Activated naive CD8-positive, alpha-beta T cell treated with anti-CD3 and anti-CD28 coated beads for 36 hours (primary cell): ENCODE measurements around the gene BNIP2. TPM values are rescaled to one million over a fixed set of nuclear protein-coding genes. Genes with fewer than 3 reads are reported as not detected.
A peak's percentile ranks its signal among the peaks of the same experiment; 100 is the strongest.

ENCODE experiments used
- DNase-seq: peaks from one replicate; pipeline ENCODE4 v3.0.0; 2021
- H3K27ac Mint-ChIP-seq: one replicate; pipeline ENCODE4 v1.8.0; 2022; ENCODE audit warnings: mild to moderate bottlenecking, moderate library complexity, mixed read lengths
- H3K27me3 Mint-ChIP-seq: one replicate; pipeline ENCODE4 v1.8.0; 2022; ENCODE audit warnings: mild to moderate bottlenecking, mixed read lengths
- H3K36me3 Mint-ChIP-seq: one replicate; pipeline ENCODE4 v1.8.0; 2021; ENCODE audit warnings: mild to moderate bottlenecking, mixed read lengths
- H3K4me1 Mint-ChIP-seq: one replicate; pipeline ENCODE4 v1.8.0; 2021; ENCODE audit warnings: mixed read lengths
- H3K4me3 Mint-ChIP-seq: one replicate; pipeline ENCODE4 v1.8.0; 2022; ENCODE audit warnings: mild to moderate bottlenecking, moderate library complexity, mixed read lengths
- H3K9me3 Mint-ChIP-seq: one replicate; pipeline ENCODE4 v1.8.0; 2022; ENCODE audit warnings: mixed read lengths
- total RNA-seq, 2 experiments: library from RNA; stranded (reverse); gene quantifications; one replicate each; pipeline ENCODE4 v1.2.3, GENCODE V29; 2021

BNIP2 gene
- total RNA-seq, 2 experiments from 2014 or later: 68.4 to 76.4 TPM

- Mint-ChIP-seq H3K36me3 (no peaks in the 10 kb centered on the region), H3K4me3 (no peak overlapping the region), H3K9me3 (no peaks in the 10 kb centered on the region), H3K4me1 (no peaks in the 10 kb centered on the region), H3K27ac (no peak overlapping the region), H3K27me3 (peaks cover 9% of the 10 kb centered on the region)
- peak; percentile 45 for DNase-seq
Measured at GRCh38 chr15:59622289-59622688, 66.8 kb downstream of the BNIP2 start.

- H3K36me3 Mint-ChIP-seq: no peaks in the 10 kb centered on the region
Measured at GRCh38 chr15:59618406-59618805, 70.7 kb downstream of the BNIP2 start.

GRCh38 chr15:59616379-59616778 is 72.7 kb downstream of the BNIP2 start:
- peaks cover 16% of the 10 kb centered on the region for H3K27me3 Mint-ChIP-seq
- no peak for DNase-seq
- no peaks in the 10 kb centered on the region for H3K9me3 Mint-ChIP-seq
- no peak overlapping the region for H3K27ac Mint-ChIP-seq
- H3K4me1 Mint-ChIP-seq: peaks cover 3% of the 10 kb centered on the region
- H3K4me3 Mint-ChIP-seq: no peak overlapping the region
- H3K36me3 Mint-ChIP-seq: no peaks in the 10 kb centered on the region

More at GRCh38 chr15:59618406-59618805, 70.7 kb downstream of the BNIP2 start:
- H3K27me3 Mint-ChIP-seq: peaks cover 15% of the 10 kb centered on the region
- H3K4me3 Mint-ChIP-seq: no peak overlapping the region
- no peak for DNase-seq
- no peaks in the 10 kb centered on the region for H3K9me3 Mint-ChIP-seq
- H3K4me1 Mint-ChIP-seq: peaks cover 3% of the 10 kb centered on the region
- no peak overlapping the region for H3K27ac Mint-ChIP-seq

DNA sequence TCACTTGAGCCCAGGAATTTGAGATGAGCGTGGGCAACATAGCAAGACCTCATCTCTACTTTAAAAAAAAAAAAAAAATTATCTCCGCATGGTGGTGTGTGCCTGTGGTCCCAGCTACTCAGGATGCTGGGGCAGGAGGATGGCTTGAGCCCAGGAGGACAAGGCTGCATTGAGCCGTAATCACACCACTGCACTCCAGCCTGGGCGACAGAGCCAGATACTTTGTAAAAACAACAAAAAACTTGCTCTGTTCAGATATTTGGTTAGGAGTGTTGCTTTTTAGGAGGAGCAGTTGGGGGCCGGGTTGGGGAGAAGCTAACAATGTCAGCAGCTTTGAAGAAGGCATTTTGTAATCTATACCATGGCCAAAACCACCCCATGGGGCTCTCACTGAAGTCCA is 73.5 kb downstream of the BNIP2 start:
- no peak overlapping the region for H3K4me3 Mint-ChIP-seq

GRCh38 chr15:59614153-59614552 is 75.0 kb downstream of the BNIP2 start:
- no peak overlapping the region for H3K27ac Mint-ChIP-seq
- H3K4me3 Mint-ChIP-seq: no peak overlapping the region
- peaks cover 19% of the 10 kb centered on the region for H3K27me3 Mint-ChIP-seq
- peaks cover 4% of the 10 kb centered on the region for H3K4me1 Mint-ChIP-seq
- DNase-seq: no peak
- H3K9me3 Mint-ChIP-seq: peaks cover 2% of the 10 kb centered on the region
- no peaks in the 10 kb centered on the region for H3K36me3 Mint-ChIP-seq

More for the DNA sequence above, 73.5 kb downstream of the BNIP2 start:
- peaks cover 2% of the 10 kb centered on the region for H3K9me3 Mint-ChIP-seq
- DNase-seq: no peak
- no peak overlapping the region for H3K27ac Mint-ChIP-seq
- no peaks in the 10 kb centered on the region for H3K36me3 Mint-ChIP-seq
- H3K4me1 Mint-ChIP-seq: peaks cover 4% of the 10 kb centered on the region
- peaks cover 19% of the 10 kb centered on the region for H3K27me3 Mint-ChIP-seq

- H3K4me3 Mint-ChIP-seq: no peak within 1 kb of the TSS
- DNase-seq: no peak
- H3K4me1 Mint-ChIP-seq: peaks cover 4% of the 10 kb centered on the region
- no peaks in the 10 kb centered on the region for H3K36me3 Mint-ChIP-seq
- H3K27ac Mint-ChIP-seq: no peak within 1 kb of the TSS
- peaks cover 2% of the 10 kb centered on the region for H3K9me3 Mint-ChIP-seq
- H3K27me3 Mint-ChIP-seq: peaks cover 18% of the 10 kb centered on the region
Measured at GRCh38 chr15:59611276-59612260, 77.6 kb downstream of the BNIP2 start, which contains the start of gene GCNT3. Gene GCNT3 (plus strand): TSS chr15:59611783. CDS start chr15:59618239, 6,456 bp downstream.

DNA sequence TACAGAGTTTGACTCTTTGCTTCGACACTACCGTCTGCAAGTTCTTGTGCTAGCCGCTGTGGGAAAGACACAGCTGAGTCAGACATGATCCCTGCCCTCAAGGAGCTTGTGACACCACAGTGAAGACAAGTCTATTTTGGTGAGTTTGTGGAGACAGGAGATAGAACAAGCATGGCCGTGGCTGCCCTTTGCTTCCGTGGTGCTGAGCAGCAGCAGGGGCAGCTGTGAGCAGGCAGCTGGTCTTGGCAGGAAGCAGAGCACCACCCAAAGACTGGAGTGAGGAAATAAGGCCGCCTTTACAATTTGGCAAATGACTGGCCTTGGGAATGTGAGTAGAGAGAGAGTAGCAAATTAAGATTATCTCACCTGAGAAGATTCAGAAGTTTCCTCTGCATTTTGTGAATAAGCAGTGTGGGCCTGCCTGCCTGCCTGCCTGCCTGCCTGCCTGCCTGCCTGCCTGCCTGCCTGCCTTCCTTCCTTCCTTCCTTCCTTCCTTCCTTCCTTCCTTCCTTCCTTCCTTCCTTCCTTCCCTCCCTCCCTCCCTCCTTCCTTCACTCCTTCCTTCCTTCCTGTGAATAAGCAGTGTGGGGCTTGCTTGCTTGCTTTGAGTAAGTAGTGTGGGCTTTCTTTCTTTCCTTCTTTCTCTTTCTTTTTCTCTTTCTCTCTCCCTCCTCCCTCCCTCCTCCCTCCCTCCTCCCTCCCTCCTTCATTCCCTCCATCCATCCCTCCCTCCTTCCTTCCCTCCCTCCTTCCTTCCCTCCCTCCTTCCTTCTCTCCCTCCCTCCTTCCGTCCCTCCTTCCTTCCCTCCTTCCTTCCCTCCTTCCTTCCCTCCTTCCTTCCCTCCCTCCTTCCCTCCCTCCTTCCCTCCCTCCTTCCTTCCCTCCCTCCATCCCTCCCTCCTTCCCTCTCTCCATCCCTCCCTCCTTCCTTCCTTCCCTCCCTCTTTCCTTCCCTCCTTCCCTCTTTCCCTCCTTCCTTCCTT is 79.1 kb downstream of the BNIP2 start:
- H3K4me1 Mint-ChIP-seq: peaks cover 3% of the 10 kb centered on the region
- peaks cover 18% of the 10 kb centered on the region for H3K27me3 Mint-ChIP-seq
- no peak for DNase-seq
- H3K27ac Mint-ChIP-seq: no peak overlapping the region
- peaks cover 2% of the 10 kb centered on the region for H3K9me3 Mint-ChIP-seq
- no peak overlapping the region for H3K4me3 Mint-ChIP-seq
- no peaks in the 10 kb centered on the region for H3K36me3 Mint-ChIP-seq

Other genes with a start within 250 kb of the BNIP2 start
- gene GCNT3, start 77.5 kb downstream of the BNIP2 start, total RNA-seq: not detected
- gene GTF2A2, start 31.8 kb downstream of the BNIP2 start, total RNA-seq: 100 to 1,000 TPM; 237 to 246 TPM